C4-2B (cell line): ENCODE measurements around the gene PRDX3.

Experiments
- ZFX ChIP-seq: fragments of 450-650 bp; IDR thresholded peaks from 2 replicates; pipeline ENCODE4 v1.6.1; 2017
- TF ChIP-seq, protein P1 (sequence below): fragments of 450-650 bp; conservative IDR thresholded peaks from 2 replicates; pipeline ENCODE4 v1.5.1; 2017; ENCODE audit warnings: mild to moderate bottlenecking

DNA sequence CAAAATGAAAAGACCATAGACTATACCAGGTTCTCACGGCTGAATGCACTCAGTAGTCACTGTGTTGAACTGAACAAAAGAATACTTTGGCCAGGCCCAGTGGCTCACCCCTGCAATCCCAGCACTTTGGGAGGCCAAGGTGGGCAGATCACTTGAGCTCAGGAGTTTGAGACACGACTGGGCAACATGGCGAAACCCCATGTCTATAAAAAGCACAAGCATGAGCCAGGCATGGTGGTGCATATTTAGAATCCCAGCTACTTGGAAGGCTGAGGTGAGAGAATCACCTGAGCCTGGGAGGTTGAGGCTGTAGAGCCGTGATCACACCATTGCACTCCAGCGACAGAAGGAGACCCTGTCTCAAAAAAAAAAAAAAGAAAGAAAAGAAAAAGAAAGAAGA lies 25.6 kb downstream of the PRDX3 start:
- TF ChIP-seq, protein P1, sequence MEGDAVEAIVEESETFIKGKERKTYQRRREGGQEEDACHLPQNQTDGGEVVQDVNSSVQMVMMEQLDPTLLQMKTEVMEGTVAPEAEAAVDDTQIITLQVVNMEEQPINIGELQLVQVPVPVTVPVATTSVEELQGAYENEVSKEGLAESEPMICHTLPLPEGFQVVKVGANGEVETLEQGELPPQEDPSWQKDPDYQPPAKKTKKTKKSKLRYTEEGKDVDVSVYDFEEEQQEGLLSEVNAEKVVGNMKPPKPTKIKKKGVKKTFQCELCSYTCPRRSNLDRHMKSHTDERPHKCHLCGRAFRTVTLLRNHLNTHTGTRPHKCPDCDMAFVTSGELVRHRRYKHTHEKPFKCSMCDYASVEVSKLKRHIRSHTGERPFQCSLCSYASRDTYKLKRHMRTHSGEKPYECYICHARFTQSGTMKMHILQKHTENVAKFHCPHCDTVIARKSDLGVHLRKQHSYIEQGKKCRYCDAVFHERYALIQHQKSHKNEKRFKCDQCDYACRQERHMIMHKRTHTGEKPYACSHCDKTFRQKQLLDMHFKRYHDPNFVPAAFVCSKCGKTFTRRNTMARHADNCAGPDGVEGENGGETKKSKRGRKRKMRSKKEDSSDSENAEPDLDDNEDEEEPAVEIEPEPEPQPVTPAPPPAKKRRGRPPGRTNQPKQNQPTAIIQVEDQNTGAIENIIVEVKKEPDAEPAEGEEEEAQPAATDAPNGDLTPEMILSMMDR, result no peak
- no peak for TF ChIP-seq ZFX
